ENCODE results near the gene GRIN1. TPM values are rescaled to one million over a fixed set of nuclear protein-coding genes. Genes with fewer than 3 reads are reported as not detected.

Gene GRIN1
- polyA plus RNA-seq, 2 of the 4 experiments (the other 2 are of a cell fraction): 0.13 to 0.45 TPM

GRCh38 chr9:137202966-137203365, 64.0 kb downstream of the GRIN1 start:
- CTCF ChIA-PET: interaction anchor here (0.7 to 3.7 kb wide), 5 partner anchors 10 to 133 kb away, joined by 3 to 17 read pairs (median 5); partner anchors contain the start of genes RNF224 and SAPCD2
- POLR2A ChIA-PET: no interaction called here
- ATAC-seq (no peak), FAIRE-seq (no peak), DNase-seq (ENCODE audit: low read depth in 1 of 2, low spot score in 1 of 2) (no peak)
- H3K4me3 ChIP-seq: no peak overlapping the region
- TF ChIP-seq TP53 (CRISPR knock-in tag; IDR thresholded peaks at IDR 0.05): no peak
- peaks cover 45% of the 10 kb centered on the region for H3K4me1 ChIP-seq
- whole genome bisulfite sequencing (ENCODE audit: missing lambda C conversion rate): 87% methylated on average over 8 of the region's 8 CpGs
- no peak overlapping the region for H3K27ac ChIP-seq
- H3K9me3 ChIP-seq: no peaks in the 10 kb centered on the region
- H3K4me2 ChIP-seq: no peak overlapping the region

- Histone ChIP-seq H3K4me1 (peaks cover 30% of the 10 kb centered on the region), H3K4me2 (peak overlapping the region; percentile 86)
- CTCF ChIA-PET: interaction anchor here (0.8 to 4.0 kb wide), 8 partner anchors 9 to 141 kb away, joined by 3 to 24 read pairs (median 4); partner anchors contain the start of genes RNF208, RNF224 and SSNA1
Observed at GRCh38 chr9:137204731-137205125, 65.8 kb downstream of the GRIN1 start.

GRCh38 chr9:137205126-137206069, 66.4 kb downstream of the GRIN1 start, which contains the start of the genes NDOR1 and TMEM203:
Gene NDOR1, plus strand, starts transcription at chr9:137205700. Its CDS starts 78 bp downstream, at chr9:137205778.
Gene TMEM203, minus strand, starts transcription at chr9:137205648. Its CDS starts 234 bp downstream, at chr9:137205414.
- POLR2A ChIA-PET: interaction anchor here (1.0 to 1.5 kb wide), 5 partner anchors 16 to 42 kb away, joined by 3 to 5 read pairs (median 4); partner anchors contain the start of gene TUBB4B
- no peaks in the 10 kb centered on the region for H3K9me3 ChIP-seq
- H3K4me2 ChIP-seq: peak within 1 kb of the TSS; percentile 86
- CTCF ChIA-PET: interaction anchor here (0.8 to 4.0 kb wide), 7 partner anchors 10 to 32 kb away, joined by 3 to 24 read pairs (median 4); partner anchors contain the start of genes RNF208, RNF224 and SSNA1
- 4% methylated on average over 27 of the region's 98 CpGs for WGBS (ENCODE audit: missing lambda C conversion rate)
- DNase-seq (ENCODE audit: low read depth in 1 of 2, low spot score in 1 of 2) (peak; percentile 84 to 91), ATAC-seq (peak; percentile 69 to 70), FAIRE-seq (no peak)
- H3K4me3 ChIP-seq: peak within 1 kb of the TSS; percentile 93
- H3K4me1 ChIP-seq: peaks cover 28% of the 10 kb centered on the region
- peak within 1 kb of the TSS; percentile 93 to 97 for H3K27ac ChIP-seq
- no peak for TF ChIP-seq REST (IDR thresholded peaks at IDR 0.05)
- no peak for TF ChIP-seq SREBF2 (IDR thresholded peaks at IDR 0.05)
- TF ChIP-seq EHF (CRISPR knock-in tag; IDR thresholded peaks at IDR 0.05): no peak
- TF ChIP-seq BCL3 (IDR thresholded peaks at IDR 0.05): peak; percentile 83; the same call in 1 of the 3 replicates
- TF ChIP-seq FOSB (CRISPR knock-in tag; IDR thresholded peaks at IDR 0.05): no peak
- no peak for TF ChIP-seq RAD21 (conservative IDR thresholded peaks at IDR 0.05 in 1 of 2, IDR thresholded peaks at IDR 0.05 in 1 of 2)
- peak; percentile 74 for TF ChIP-seq POLR2A (IDR thresholded peaks at IDR 0.05; ENCODE audit: low read length)
- TF ChIP-seq EP300 (IDR thresholded peaks at IDR 0.05): no peak
- TF ChIP-seq ZSCAN20 (CRISPR knock-in tag; IDR thresholded peaks at IDR 0.05): no peak
- TF ChIP-seq JUN (IDR thresholded peaks at IDR 0.05): peak; percentile 77 to 93
- peak; percentile 71 for TF ChIP-seq E2F6 (IDR thresholded peaks at IDR 0.05; ENCODE audit: borderline replicate concordance, low read depth)
- TF ChIP-seq GATA3 (IDR thresholded peaks at IDR 0.05; ENCODE audit: borderline replicate concordance): no peak
- no peak for TF ChIP-seq USF2 (IDR thresholded peaks at IDR 0.05)
- no peak for TF ChIP-seq ZFP36 (IDR thresholded peaks at IDR 0.05; ENCODE audit: borderline replicate concordance, partially characterized antibody)
- TF ChIP-seq CTCF (IDR thresholded peaks at IDR 0.05): no peak
- TF ChIP-seq HDAC2 (IDR thresholded peaks at IDR 0.05): no peak
- no peak for TF ChIP-seq NFE2L2 (conservative IDR thresholded peaks at IDR 0.05; ENCODE audit: low read length)
- TF ChIP-seq HEYL (CRISPR knock-in tag; IDR thresholded peaks at IDR 0.05): no peak
- peak; percentile 95 for TF ChIP-seq KDM5A (IDR thresholded peaks at IDR 0.05)

More at GRCh38 chr9:137204731-137205125, 65.8 kb downstream of the GRIN1 start:
- DNase-seq (ENCODE audit: low read depth in 1 of 2, low spot score in 1 of 2) (no peak), FAIRE-seq (no peak), ATAC-seq (no peak)
- peak overlapping the region; percentile 93 for H3K4me3 ChIP-seq
- TF ChIP-seq JUNB (IDR thresholded peaks at IDR 0.05): no peak
- no peak for TF ChIP-seq MAZ (IDR thresholded peaks at IDR 0.05; ENCODE audit: borderline replicate concordance, low read depth, low read length)
- no peak for TF ChIP-seq TFCP2L1 (CRISPR knock-in tag; IDR thresholded peaks at IDR 0.05)
- TF ChIP-seq MYC (IDR thresholded peaks at IDR 0.05; ENCODE audit: borderline replicate concordance, low read length): no peak
- TF ChIP-seq SREBF2 (IDR thresholded peaks at IDR 0.05): no peak
- no peak for TF ChIP-seq FOXS1 (CRISPR knock-in tag; IDR thresholded peaks at IDR 0.05)
- TF ChIP-seq KDM5A (IDR thresholded peaks at IDR 0.05): no peak
- no peak for TF ChIP-seq HOXB13 (CRISPR knock-in tag; IDR thresholded peaks at IDR 0.05; ENCODE audit: low read depth)
- TF ChIP-seq ZC3H11A (IDR thresholded peaks at IDR 0.05): no peak
- no peak for TF ChIP-seq TP53 (CRISPR knock-in tag; IDR thresholded peaks at IDR 0.05)
- POLR2A ChIA-PET: interaction anchor here (1.0 to 1.5 kb wide), 4 partner anchors 16 to 41 kb away, joined by 3 to 4 read pairs (median 4); no protein-coding TSS in a partner anchor
- no peaks in the 10 kb centered on the region for H3K9me3 ChIP-seq
- H3K27ac ChIP-seq: peak overlapping the region; percentile 93 to 97
- WGBS (ENCODE audit: missing lambda C conversion rate): 26% methylated on average over 21 of the region's 21 CpGs
